Measurements from ENCODE around the gene GPR137C. TPM values are rescaled to one million over a fixed set of nuclear protein-coding genes. Genes with fewer than 3 reads are reported as not detected.

The GPR137C gene
- total RNA-seq, 4 donors from 2014 or later = 1.1 to 10.9 TPM; not detected in 2

- no peaks in the 10 kb centered on the region for H3K4me1 ChIP-seq
- H3K27me3 ChIP-seq = no peaks in the 10 kb centered on the region
- no peaks in the 10 kb centered on the region for H3K36me3 ChIP-seq
- H3K9me3 ChIP-seq = no peaks in the 10 kb centered on the region
- H3K4me3 ChIP-seq = no peak overlapping the region
- intact Hi-C loops (cut with DNase I; ENCODE audit: low total_unique reads) = no loop called here
- DNase-seq = no peak
- no peak overlapping the region for H3K27ac ChIP-seq
- TF ChIP-seq POLR2A (IDR thresholded peaks at IDR 0.05) (no peak), CTCF (IDR thresholded peaks at IDR 0.05) (no peak)
Observed at GRCh38 chr14:52607061-52607460, 54.4 kb downstream of the GPR137C start.

- Histone ChIP-seq H3K4me1 (no peaks in the 10 kb centered on the region), H3K27me3 (no peaks in the 10 kb centered on the region), H3K36me3 (no peaks in the 10 kb centered on the region), H3K4me3 (no peak overlapping the region), H3K9me3 (no peaks in the 10 kb centered on the region), H3K27ac (no peak overlapping the region)
- intact Hi-C loops (cut with DNase I; ENCODE audit: low total_unique reads) = no loop called here
- DNase-seq = no peak
- no peak for TF ChIP-seq POLR2A (IDR thresholded peaks at IDR 0.05)
- TF ChIP-seq CTCF (IDR thresholded peaks at IDR 0.05) = no peak
Observed at GRCh38 chr14:52609445-52610044, 56.9 kb downstream of the GPR137C start.

- TF ChIP-seq POLR2A (IDR thresholded peaks at IDR 0.05) = no peak
- no peak for TF ChIP-seq CTCF (IDR thresholded peaks at IDR 0.05)
- no peak overlapping the region for H3K27ac ChIP-seq
- no peaks in the 10 kb centered on the region for H3K27me3 ChIP-seq
- no peak for DNase-seq
- H3K4me1 ChIP-seq = no peaks in the 10 kb centered on the region
- H3K36me3 ChIP-seq = no peaks in the 10 kb centered on the region
- intact Hi-C loops (cut with DNase I; ENCODE audit: low total_unique reads) = no loop called here
- no peak overlapping the region for H3K4me3 ChIP-seq
- no peaks in the 10 kb centered on the region for H3K9me3 ChIP-seq
Observed at GRCh38 chr14:52610187-52610586, 57.6 kb downstream of the GPR137C start.

- H3K9me3 ChIP-seq = no peaks in the 10 kb centered on the region
- intact Hi-C loops (cut with DNase I; ENCODE audit: low total_unique reads) = no loop called here
- H3K36me3 ChIP-seq = no peaks in the 10 kb centered on the region
- TF ChIP-seq CTCF (IDR thresholded peaks at IDR 0.05) = no peak
- TF ChIP-seq POLR2A (IDR thresholded peaks at IDR 0.05) = no peak
- H3K4me1 ChIP-seq = no peaks in the 10 kb centered on the region
- no peak overlapping the region for H3K4me3 ChIP-seq
- H3K27me3 ChIP-seq = no peaks in the 10 kb centered on the region
- no peak for DNase-seq
- no peak overlapping the region for H3K27ac ChIP-seq
Observed at GRCh38 chr14:52618602-52619001, 66.0 kb downstream of the GPR137C start.

GRCh38 chr14:52619687-52620086 lies 67.1 kb downstream of the GPR137C start:
- intact Hi-C loops (cut with DNase I; ENCODE audit: low total_unique reads) = no loop called here
- Histone ChIP-seq H3K27ac (no peak overlapping the region), H3K27me3 (no peaks in the 10 kb centered on the region), H3K36me3 (no peaks in the 10 kb centered on the region), H3K9me3 (no peaks in the 10 kb centered on the region), H3K4me1 (no peaks in the 10 kb centered on the region), H3K4me3 (no peak overlapping the region)
- DNase-seq = no peak
- no peak for TF ChIP-seq POLR2A (IDR thresholded peaks at IDR 0.05)
- no peak for TF ChIP-seq CTCF (IDR thresholded peaks at IDR 0.05)

Measured in uterus (tissue), 4 donors.